Esophagus mucosa (tissue), 1 donor: ENCODE data around the gene STK33. TPM values are rescaled to one million over a fixed set of nuclear protein-coding genes. Genes with fewer than 3 reads are reported as not detected.
A peak's percentile ranks its signal among the peaks of the same experiment; 100 is the strongest.

Source experiments
- ATAC-seq: fragments of 200-7000 bp; cut with Tn5 transposase; one replicate; pipeline ENCODE4 v1.9.1; 2020
- total RNA-seq: library from RNA; stranded (reverse); gene quantifications from one replicate; pipeline ENCODE4 v1.2.4, GENCODE V29; 2023
- donor health status: DM: yes; HTN: yes; CAD: no.

The STK33 gene
- total RNA-seq, 1 donor from 2014 or later = 0.52 TPM

DNA sequence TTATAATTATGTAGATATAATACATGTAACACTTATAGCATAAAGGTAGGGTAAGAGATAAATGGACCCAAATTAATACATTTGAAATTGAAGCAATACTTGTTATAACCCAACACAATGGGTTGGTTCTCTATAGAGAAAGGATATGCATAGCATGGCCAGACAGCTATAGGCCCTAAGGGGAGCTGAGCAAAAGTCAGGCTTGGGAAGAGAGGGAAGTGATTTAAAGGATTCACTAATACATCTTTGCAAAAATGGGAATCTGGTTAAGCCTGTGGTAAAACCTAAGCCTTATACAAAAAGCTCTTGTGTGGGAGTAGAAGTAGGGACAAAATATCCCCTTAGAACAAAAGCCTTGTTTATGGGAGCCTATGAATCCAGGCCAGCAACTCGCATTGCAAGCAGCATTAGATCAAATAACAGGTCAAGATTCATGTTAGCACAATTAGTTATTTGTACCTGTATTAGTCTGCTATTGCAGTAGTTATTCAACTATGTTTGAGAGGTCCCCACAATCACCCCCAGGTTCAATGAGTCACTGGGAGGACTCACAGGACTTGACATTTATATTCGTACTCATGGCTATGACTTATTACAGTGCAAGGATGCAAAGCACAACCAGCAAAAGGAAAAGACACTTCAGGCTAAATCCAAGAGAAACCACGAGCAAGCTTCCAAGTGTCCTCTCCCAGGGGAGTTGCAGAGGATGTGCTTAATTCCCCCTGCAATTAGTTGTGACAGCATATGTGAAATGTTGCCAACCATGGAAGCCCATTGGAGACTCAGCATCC, 185.7 kb downstream of the STK33 start:
- ATAC-seq = no peak

DNA sequence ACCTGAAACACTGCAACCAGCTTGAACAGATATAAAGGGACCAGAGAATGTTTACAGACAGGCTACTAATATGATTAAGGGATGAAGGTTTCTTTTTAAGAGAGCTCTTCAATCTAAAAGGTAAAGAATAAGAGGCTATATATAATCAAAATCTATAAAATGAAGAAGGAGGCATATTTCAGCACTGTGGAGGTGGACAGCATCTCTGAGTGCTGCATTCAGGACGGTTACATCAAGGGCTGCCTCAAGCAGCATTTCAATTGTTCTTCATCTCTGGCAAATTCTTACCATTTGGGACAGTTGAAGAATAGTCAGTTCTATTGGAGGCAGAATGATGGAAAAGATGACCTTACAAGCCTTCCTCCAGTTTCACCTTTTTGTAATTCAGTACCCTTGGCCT, 190.7 kb downstream of the STK33 start:
- ATAC-seq = peak; percentile 43

DNA sequence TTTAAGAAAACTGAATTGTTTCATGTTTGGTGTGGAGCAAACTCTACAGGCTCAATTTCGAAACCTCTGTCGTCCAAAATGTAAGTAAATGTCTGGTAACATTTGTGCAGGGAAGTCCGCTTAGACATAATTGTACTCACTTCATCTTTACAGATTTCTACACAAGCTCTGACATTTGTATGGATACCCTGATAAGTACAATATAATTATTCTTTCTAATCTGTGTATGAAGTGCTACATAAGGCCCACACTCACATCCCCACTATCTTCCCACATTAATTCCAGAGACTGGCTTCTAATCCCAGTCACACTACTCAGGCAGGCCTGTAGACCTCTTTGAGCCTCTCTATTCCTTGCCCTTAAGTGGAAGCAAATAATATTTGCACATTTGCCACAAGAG, 201.1 kb downstream of the STK33 start:
- ATAC-seq = no peak

DNA sequence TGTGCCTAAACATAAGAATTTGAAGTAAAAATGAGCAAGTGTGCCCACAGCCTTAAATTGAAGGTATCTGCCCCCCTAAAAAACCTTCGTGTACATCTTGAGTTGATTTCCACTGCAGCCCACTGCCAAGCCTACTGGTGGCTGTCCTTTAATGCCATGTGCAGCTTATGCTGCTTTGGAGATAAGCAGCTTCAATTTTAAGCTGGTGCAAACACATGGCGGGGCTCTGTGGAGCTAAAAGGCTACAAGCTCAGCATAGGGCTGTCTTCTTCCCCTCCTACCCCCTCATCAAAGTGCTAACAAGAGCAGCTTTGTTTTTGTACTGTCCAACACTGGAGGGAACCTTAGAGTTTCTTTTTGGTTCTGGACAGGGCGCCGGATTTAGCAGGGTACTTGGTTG, 201.9 kb downstream of the STK33 start:
- no peak for ATAC-seq

DNA sequence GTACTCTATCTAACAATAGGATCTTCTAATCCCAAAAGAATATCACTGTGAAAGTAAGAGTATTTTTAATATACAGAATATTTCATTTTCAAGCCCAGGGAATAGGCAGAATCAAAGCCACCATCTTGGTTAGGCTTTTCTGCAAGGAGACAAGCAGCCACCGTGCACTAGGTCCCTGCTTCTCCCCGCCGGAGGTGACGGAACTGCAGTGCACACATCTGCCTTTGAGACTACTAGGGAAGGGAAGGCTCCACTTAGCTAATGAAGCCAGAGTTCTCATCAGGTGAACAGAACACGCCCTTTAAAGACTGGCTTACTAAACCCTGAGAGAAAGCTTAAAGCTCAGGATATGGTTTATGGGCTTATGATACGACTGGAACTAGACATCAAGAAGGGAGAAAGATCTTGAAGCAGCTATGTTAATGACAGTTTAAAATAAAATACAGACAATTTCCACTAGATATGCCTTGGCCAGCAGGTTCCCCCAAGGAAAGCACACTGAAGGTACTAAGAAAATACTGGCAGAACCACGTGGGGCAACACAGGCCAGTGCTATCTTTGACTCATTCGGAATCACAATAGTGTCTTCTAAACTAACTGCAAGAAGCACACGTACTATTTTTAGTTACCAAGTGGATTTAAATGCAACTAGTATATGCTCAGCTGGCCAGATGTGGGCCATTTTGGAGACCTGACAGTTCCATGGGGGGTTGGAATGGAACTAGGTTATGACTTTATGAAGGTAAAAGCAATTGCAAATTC, 203.0 kb downstream of the STK33 start:
- ATAC-seq = no peak

DNA sequence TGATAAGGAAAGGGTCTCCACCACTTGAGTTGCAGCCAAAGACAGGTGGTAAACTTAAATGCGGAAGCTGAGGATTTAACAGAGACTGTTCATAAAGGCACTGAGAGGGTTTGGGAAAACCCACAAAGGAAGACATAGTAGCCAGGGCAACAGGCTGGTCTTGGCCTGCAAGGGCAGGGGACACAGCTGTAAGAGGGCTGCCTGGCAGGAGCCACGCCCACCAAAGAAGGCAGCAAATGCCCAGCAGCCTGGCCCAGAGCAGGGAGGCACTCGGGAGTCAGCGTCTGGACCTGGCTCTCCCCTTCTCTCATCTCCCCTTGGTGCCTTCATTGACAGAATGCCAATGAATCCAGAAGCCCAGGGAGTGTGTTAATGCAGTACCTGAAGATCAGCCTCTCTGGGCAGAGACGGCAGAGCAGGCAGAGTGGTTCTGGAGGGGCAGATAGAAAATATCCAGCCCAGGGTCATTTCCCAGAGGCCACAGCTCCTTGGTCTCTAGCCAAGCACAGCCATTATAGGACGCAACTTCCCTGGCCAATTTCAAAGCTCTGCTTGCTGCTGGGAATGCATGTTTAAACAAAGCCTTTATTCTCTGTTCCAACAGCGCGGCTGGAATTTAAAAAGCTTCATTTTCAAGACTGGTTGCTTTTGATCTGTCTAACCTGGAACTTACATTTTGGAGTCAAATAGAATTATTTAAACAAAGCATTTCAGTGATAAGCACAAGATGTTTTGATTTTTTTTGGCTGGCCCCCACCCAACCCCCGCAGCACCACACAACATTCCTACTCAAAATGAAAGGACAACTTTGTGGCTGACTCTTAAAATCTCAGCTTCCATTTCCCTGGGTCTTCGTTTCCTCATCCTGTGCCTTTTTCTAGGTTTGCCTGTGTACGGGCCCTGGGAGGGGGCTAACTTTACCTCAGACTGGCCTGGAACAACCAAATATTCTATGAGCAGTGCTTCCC, 204.7 kb downstream of the STK33 start:
- ATAC-seq = no peak

DNA sequence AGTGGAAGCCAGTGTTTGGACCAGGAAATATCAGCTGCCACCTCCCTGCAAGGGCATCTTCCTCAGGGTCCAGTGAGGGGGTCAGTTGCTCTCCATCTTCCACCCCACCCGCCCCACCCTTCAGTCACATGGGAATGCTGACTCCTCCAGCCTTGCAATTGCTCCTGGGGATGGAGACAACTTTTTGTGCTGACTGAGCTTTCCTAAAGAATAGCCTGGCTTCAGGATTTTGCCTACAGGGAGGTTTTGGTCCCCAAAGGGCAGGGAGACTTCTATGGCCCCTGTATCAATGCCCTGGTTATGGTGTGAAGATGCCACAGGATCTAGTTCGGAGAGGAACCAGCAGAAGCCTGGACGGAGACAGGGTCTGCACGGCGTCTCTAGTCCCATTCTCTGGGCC, 206.3 kb downstream of the STK33 start:
- ATAC-seq = no peak

DNA sequence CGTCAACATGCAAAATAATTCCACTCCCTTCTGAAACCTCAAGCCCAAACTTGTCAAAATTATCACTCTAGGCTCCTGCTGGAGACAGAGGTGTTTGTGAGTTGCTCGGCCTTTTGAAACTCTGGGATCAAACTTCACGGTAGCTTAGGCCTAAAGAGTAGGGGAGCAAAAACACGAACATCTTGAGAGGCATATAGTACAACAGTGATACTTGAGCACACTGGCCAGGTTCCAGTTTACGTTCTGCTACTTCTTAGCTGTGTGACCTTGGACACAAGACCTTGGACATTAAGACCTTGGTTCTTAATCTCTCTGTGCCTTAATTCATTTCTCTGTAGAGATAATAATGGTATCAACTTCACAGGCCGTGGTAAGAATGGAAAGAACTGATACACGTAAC, 206.9 kb downstream of the STK33 start:
- no peak for ATAC-seq

DNA sequence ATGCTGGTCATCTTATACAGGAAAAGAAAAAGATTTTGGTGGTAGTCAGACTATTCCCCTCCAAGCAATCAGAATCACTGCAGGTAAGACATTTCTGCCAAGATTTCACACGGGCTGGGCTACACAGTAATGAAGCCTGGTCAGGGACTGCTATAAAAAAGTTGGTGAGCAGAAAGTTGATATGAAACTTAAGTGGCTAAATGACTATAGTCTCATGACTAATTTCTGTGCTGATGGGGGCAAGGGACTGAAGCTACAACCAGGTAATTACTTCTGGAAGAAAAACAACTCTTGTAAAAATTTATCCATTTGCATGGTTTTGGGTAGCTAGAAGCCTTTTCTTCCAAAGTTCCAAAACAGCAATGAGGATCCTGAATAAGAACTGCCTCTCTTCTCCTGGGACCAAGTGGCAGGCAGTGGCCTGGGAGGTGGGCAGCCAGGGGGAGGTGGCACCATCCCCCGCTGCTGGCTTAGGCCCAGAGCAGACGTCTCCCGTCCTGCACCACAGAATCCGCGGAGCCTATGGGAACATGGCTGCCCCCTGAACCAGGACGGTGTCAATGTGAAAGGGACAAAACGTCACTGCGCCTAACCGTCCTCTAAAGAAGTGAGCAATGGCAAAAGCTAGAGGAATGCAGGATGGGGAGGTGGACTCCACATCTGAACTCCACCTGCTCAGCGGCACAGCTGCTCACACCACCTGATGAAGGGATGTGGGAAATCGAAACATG, 207.7 kb downstream of the STK33 start:
- no peak for ATAC-seq

DNA sequence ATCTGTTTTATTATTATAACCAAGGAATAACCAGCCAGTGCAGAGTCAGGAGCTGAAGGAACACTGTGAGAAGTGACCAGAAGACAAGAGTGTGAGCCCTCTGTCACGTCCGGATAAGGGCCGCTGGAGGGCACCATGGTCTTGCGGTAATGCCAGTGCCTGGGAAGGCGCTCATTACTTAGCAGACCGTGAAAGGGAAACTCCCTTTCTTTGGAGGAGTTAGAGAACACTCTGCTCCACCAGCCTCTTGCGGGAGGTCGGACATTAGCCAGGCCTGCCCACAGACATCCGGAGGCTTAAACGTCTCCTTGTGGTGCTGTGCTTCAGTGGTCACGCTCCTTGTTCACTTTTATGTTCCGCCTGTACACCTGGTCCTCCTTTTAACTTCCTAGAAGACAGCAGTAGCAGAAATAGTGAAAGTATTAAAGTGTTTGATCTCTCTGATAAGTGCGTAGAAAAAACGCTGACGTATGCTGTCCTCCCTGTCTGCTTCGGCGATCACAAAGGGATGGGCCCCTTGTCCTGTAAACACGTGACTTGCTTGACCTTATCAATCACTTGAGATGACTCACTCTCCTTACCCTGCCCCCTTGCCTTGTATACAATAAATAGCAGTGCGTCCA, 209.7 kb downstream of the STK33 start:
- peak; percentile 64 for ATAC-seq

DNA sequence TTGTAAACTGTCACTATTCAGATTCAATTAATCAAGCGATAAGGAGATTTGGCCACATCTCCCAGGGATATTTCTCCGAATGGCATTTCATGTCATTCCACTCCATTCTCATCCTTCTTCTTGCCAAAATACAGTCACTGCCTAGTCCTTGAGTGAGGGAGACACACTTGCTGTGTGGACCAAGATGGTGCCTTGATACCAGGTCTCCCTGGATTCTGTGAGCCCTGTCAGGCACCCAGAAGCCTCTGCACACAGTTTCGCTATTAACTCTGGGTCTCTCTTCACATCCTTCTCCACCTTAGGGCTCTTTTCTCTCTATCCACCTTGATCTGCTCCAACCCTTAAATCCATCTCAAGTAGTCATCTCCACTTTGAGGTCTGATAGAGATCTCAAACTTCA, 210.4 kb downstream of the STK33 start:
- no peak for ATAC-seq

DNA sequence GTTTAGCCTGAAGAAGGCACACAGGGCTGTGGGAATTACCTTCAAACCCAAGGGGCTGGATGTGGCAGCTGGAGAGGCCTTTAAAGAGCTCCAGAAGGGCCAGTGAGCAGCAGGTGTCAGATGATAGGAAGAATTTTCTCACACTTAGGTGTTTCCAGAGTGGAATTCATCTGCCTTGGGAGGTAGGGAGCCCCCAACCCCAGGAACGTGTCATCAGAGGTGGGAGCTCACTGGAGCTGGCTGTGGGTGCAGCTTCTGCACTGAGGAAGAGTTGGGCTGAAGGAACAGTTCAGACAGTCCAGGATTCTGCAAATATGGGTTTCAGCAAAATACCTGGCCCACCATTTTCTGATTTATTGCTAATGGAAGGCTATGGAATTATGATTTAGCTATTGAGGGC, 210.8 kb downstream of the STK33 start:
- ATAC-seq = no peak

DNA sequence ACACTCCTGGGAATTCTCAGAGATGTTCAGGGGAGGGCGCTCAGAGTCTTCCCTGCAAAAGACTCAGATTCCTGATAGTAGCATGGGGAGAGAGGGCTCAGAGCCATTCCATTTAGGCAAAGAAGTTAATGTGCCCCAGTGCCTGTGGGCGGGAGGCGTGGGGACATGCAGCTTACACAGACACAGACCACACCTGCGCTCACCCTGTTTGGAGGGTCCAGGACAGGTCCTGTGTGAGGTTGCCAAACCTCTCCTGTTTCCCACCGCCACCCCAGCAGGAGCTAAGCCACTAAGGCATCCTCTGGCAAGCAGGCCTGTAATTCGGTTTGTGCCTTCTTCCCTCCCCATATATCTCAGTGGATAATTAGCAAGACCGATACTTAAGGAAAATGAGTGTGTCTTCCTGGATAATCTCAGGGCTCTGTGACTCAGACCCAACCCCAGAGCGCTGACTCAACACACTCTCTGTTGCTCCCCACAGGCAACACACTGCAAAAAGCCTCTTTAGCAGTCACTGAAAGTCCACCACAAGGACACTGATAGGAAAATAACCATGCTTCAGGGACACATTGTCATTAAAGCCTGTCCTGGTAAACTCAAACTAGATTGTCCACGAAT, 211.5 kb downstream of the STK33 start:
- peak; percentile 92 for ATAC-seq

DNA sequence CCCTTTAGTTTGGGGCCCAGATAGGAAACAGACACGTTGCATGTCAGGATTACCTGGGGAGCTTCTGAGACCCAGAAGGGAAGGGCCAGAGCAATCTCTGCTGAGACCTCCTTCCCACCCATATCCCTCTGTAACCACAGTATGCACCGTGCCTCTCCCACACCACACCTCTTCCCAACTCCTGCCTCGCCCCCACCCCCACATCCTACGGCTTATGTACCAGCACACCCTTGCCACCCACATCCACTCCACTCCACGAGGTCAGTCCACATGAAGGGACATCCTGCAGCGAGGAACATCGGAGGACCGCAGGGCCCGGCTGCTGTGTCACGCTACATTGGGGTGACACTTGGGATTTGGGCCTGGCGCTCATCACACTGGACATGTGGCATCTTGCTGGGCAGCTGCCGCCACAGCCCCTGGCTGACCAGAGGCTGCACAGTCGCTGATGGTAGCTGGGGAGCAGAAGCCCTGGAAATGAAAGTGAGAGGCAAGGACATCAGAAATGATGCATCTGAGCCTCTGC, 212.1 kb downstream of the STK33 start:
- ATAC-seq = peak; percentile 12

DNA sequence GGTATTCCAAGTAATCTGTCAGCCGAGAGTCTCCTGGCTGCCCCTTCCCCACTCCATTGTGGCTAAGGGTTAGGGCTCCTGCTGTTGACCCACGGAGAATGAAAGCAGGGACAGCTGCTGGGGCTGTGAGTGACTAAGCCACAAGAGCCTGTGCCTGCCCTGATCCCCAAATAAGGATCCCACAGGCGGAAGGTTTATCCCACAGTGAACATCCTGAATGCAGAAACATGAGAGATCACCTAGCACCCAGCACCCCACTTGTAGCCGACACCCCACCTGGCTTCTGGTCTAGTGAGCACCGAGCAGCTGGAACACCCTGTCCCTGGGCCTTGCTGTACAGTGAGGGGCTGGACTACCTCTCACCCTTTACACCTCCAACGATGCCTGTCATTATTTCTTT, 212.7 kb downstream of the STK33 start:
- no peak for ATAC-seq

DNA sequence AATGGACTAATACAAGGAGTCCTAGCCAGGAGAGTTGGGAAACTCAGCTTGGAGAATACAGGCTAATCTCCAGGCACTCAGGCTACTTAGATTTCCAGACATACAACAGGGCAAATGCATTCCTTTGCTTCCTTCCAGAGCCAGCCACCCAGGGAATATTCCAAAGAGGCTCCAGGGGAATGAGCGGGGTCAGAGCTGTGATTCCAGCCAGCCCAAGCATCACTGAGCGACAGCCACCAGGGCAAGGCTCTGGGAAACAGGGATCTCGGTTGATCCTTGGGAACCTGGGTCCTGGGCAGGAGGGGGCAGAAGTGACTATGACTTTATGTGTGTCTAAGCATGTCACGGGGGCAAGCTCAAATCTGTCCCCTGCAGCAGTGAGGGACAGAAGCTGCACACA, 218.1 kb downstream of the STK33 start:
- no peak for ATAC-seq

DNA sequence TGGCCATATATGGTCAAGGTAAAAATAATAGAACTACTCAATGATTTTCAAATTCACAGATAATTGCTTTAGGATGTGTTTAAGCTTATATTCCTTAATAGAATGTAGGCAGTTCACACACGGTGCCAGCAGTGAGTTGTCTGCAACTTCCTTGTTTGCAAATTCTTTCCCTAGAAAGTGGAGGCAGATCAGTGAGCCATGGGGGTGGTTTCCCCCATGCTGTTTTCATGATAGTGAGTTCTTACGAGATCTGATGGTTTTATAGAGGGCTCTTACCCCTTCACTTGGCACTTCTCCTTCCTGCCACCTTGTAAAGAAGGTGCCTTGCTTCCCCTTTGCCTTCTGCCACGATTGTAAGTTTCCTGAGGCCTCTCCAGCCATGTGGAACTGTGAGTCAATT, 218.6 kb downstream of the STK33 start:
- ATAC-seq = no peak

DNA sequence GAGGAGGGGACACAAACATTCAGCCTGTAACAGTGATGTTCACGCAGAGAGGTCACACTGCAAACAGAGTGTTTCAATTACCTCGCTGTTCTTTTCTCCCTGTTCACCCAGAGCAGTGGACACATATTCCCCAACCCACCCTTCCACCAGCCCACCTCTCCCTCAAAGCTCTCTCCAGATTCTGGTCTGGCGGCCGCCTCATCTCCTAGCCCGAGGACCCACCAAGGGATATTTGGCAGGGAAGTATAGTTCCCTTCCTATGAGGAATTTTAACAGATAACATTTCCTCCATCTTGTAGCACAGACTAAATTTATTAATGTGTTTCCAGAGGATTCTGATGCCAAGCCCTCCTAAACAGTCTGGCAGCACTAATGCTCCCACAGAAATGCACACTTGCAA, 219.3 kb downstream of the STK33 start:
- ATAC-seq = no peak

DNA sequence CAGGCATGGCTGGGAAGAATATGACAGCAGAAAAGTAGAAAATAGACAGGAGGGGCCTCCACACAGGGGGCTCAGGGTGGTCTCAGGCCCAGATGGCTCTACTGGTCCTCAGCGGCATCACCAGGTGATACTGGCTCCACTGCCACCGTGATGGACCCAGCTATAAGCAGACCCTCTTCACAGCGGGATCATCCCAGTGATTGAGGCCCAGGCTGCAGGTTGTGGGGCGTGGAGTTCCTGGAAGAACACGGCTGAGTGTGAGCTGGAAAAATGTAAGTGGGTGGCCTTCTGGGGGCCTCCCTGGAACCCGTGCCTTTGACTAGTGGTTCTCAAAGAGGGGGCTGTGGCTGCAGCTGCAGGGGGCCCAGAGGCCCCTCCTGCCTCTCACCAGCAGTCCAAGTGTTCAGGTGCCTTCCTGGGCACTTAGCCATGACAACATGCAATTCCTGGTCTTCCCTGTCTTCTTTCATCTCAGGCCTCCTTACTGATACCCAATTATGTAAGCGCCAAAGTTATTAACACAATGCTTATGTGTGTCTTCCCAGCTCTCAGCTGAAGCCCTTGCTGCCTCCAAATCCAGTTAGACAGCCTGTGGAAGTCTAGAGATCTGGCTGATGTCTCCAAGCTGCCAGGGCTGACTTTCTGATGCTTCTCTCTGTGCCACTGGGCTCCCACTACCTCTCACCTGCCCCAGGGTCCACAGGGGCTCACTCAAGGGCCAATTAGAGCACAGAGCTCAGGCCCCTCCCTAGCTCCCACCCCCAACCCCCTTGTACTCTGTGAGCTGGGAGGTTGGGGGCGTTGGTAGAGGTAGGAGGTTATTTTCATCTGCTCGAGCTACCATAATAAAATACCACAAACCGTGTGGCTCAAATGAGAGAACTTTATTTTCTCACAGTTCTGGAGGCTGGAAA, 220.3 kb downstream of the STK33 start:
- ATAC-seq = no peak
